Heart left ventricle (tissue), 13 donors: ENCODE results near the gene PAX2.

Experiments
- POLR2A ChIP-seq, 2 donors: fragments of 450-650 bp; IDR thresholded peaks; one replicate each; pipeline ENCODE4 v1.6.1; 2017; ENCODE audit warnings: antibody characterized with exemption in 2 of 2, mild to moderate bottlenecking in 2 of 2, moderate library complexity in 2 of 2
- TF ChIP-seq, protein P1 (sequence below), 12 donors: fragments of 200-600 bp; sonication (generic) in 4 of 12; IDR thresholded peaks; one replicate each; pipeline versions ENCODE4 v1.5.0 to v1.8.0; 2018 to 2022; ENCODE audit warnings: antibody characterized with exemption in 12 of 12, mild to moderate bottlenecking in 5 of 12
- donor health status: ischemic (EF 13 %, LVEDD 7.1; RV severe dilation, severe dysfunction).
- donor health status: DM: no; HTN: yes; CAD: no.
- donor health status: DM: no; HTN: no; CAD: no.
- donor health status: ischemic (EF 25% LVEDD 6.9; RV normal size, moderate dysfunction).
- donor health status: ischemic (EF 25% LVEDD 5.7; RV mildly dilated, moderate dysfunction).
- donor health status: ischemic (EF 35%, LVEDD 5.7; RV mildly dilated, moderate dysfunction).
- donor health status: nonischemic (EF 11% LVEDD 7.7; RV severe dilation, severe dysfunction).
- donor health status: DM: yes; HTN: yes; CAD: no.
- donor health status: PGD.
- donor health status: ischemic (EF 29% LVEDD 5.4; RV normal size, mild dysfunction).
- donor health status: nonischemic (EF 23%, LVEDD 6.1; RV moderate dilation, normal function).

DNA sequence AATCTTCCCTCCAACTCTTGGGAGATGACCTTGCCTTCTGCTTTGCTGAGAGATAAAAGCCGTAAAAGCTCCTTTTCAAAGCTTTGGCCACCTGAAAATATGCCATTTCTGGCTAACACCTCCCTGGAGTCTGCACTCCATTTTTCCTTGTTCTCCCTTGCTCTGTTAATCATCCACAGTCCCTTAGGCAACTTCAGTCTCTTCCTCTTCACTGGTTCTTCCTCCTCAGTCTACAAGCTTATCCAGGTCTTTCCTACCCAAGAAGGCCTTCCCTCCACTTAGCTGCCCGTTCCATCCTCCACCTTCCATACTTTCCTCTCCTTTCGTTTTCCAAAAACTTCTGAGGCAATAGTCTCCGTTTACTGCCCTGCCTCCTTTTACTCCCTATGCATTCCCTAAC lies 30.5 kb downstream of the PAX2 start:
- TF ChIP-seq, protein P1, sequence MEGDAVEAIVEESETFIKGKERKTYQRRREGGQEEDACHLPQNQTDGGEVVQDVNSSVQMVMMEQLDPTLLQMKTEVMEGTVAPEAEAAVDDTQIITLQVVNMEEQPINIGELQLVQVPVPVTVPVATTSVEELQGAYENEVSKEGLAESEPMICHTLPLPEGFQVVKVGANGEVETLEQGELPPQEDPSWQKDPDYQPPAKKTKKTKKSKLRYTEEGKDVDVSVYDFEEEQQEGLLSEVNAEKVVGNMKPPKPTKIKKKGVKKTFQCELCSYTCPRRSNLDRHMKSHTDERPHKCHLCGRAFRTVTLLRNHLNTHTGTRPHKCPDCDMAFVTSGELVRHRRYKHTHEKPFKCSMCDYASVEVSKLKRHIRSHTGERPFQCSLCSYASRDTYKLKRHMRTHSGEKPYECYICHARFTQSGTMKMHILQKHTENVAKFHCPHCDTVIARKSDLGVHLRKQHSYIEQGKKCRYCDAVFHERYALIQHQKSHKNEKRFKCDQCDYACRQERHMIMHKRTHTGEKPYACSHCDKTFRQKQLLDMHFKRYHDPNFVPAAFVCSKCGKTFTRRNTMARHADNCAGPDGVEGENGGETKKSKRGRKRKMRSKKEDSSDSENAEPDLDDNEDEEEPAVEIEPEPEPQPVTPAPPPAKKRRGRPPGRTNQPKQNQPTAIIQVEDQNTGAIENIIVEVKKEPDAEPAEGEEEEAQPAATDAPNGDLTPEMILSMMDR (IDR thresholded peaks at IDR 0.05) = no peak
- no peak for TF ChIP-seq POLR2A (IDR thresholded peaks at IDR 0.05)
